Activated T-cell treated with anti-CD3 and anti-CD28 coated beads, Interleukin-2, amount 50 U/mL, for 4 hours (primary cell): Measurements from ENCODE around the gene NTF4. TPM values are rescaled to one million over a fixed set of nuclear protein-coding genes. Genes with fewer than 3 reads are reported as not detected.

Source experiments
- ATAC-seq, 2 donors: fragments of 200-7000 bp; cut with Tn5 transposase; one replicate each; pipeline ENCODE4 v1.10.0; 2021
- DNase-seq: peaks from one replicate; pipeline ENCODE4 v3.0.0-alpha.2; 2020
- H3K27me3 Mint-ChIP-seq: one replicate; pipeline ENCODE4 v1.8.0; 2021; ENCODE audit warnings: low read depth, mixed read lengths
- H3K36me3 Mint-ChIP-seq: one replicate; pipeline ENCODE4 v1.8.0; 2022; ENCODE audit warnings: mixed read lengths; ENCODE audit not compliant: insufficient read depth
- H3K4me1 Mint-ChIP-seq: one replicate; pipeline ENCODE4 v1.8.0; 2021; ENCODE audit warnings: low read depth, mixed read lengths
- H3K4me3 Mint-ChIP-seq: one replicate; pipeline ENCODE4 v1.8.0; 2021; ENCODE audit warnings: mild to moderate bottlenecking, moderate library complexity, mixed read lengths
- H3K9me3 Mint-ChIP-seq: one replicate; pipeline ENCODE4 v1.8.0; 2021; ENCODE audit warnings: mixed read lengths
- total RNA-seq, 3 donors: library from RNA; stranded (reverse); gene quantifications; one replicate each; pipeline ENCODE4 v1.2.1, GENCODE V29; 2021

The NTF4 gene
- total RNA-seq, 3 donors from 2014 or later: not detected

GRCh38 chr19:49014870-49015255 is 49.8 kb downstream of the NTF4 start:
- no peak for ATAC-seq
- Mint-ChIP-seq H3K27me3 (peaks cover 3% of the 10 kb centered on the region), H3K4me1 (peaks cover 10% of the 10 kb centered on the region), H3K36me3 (peaks cover 8% of the 10 kb centered on the region), H3K4me3 (no peak overlapping the region), H3K9me3 (no peaks in the 10 kb centered on the region)
- no peak for DNase-seq

- H3K36me3 Mint-ChIP-seq: peaks cover 8% of the 10 kb centered on the region
These were observed 50.3 kb downstream of the NTF4 start for GRCh38 chr19:49014123-49014869.

GRCh38 chr19:49011194-49011593 is 53.4 kb downstream of the NTF4 start:
- Mint-ChIP-seq H3K36me3 (peaks cover 8% of the 10 kb centered on the region), H3K4me1 (no peaks in the 10 kb centered on the region), H3K4me3 (no peak overlapping the region), H3K27me3 (no peaks in the 10 kb centered on the region), H3K9me3 (no peaks in the 10 kb centered on the region)
- no peak for DNase-seq
- ATAC-seq: no peak

More at GRCh38 chr19:49014123-49014869, 50.3 kb downstream of the NTF4 start:
- Mint-ChIP-seq H3K4me1 (peaks cover 9% of the 10 kb centered on the region), H3K27me3 (no peaks in the 10 kb centered on the region), H3K4me3 (no peak overlapping the region), H3K9me3 (no peaks in the 10 kb centered on the region)
- no peak for ATAC-seq
- no peak for DNase-seq

Other genes with a start within 250 kb of the NTF4 start
- gene HSD17B14, start 228.3 kb downstream of the NTF4 start, total RNA-seq: under 1 TPM; 0.37 to 0.65 (median 0.61) TPM
- 1 to 10 TPM; 4.1 to 4.6 (median 4.6) TPM for gene PLEKHA4, start 196.2 kb downstream of the NTF4 start, total RNA-seq
- 100 to 1,000 TPM in 2 of 3 donors, 10 to 100 TPM in 1; 76.0 to 134 (median 110) TPM for gene PPP1R15A, start 192.4 kb downstream of the NTF4 start, total RNA-seq
- gene TULP2, start 166.1 kb downstream of the NTF4 start, total RNA-seq: under 1 TPM in 1 of 3 donors, not detected in 2; 0.69 TPM
- gene NUCB1, start 164.5 kb downstream of the NTF4 start, total RNA-seq: 10 to 100 TPM; 88.5 to 90.0 (median 89.3) TPM
- gene DHDH, start 131.1 kb downstream of the NTF4 start, total RNA-seq: not detected
- 100 to 1,000 TPM; 200 to 250 (median 203) TPM for gene BAX, start 109.9 kb downstream of the NTF4 start, total RNA-seq
- gene FTL, start 99.5 kb downstream of the NTF4 start, total RNA-seq: 1,000 to 10,000 TPM in 2 of 3 donors, 100 to 1,000 TPM in 1; 996 to 1,080 (median 1,001) TPM
- 10 to 100 TPM; 34.5 to 41.1 (median 35.5) TPM for gene GYS1, start 71.5 kb downstream of the NTF4 start, total RNA-seq
- gene RUVBL2, start 70.9 kb downstream of the NTF4 start, total RNA-seq: 100 to 1,000 TPM; 208 to 257 (median 230) TPM
- gene LHB, start 47.7 kb downstream of the NTF4 start, total RNA-seq: not detected
- not detected for gene CGB3, start 40.5 kb downstream of the NTF4 start, total RNA-seq
- not detected for gene CGB2, start 32.9 kb downstream of the NTF4 start, total RNA-seq
- gene CGB1, start 27.9 kb downstream of the NTF4 start, total RNA-seq: not detected
- gene CGB5, start 21.0 kb downstream of the NTF4 start, total RNA-seq: not detected
- not detected for gene CGB8, start 15.7 kb downstream of the NTF4 start, total RNA-seq
- gene CGB7, start 7.1 kb downstream of the NTF4 start, total RNA-seq: not detected
- gene KCNA7, start 7.9 kb upstream of the NTF4 start, total RNA-seq: not detected
- gene SNRNP70, start 20.6 kb upstream of the NTF4 start, total RNA-seq: 100 to 1,000 TPM; 278 to 294 (median 283) TPM
- gene LIN7B, start 49.6 kb upstream of the NTF4 start, total RNA-seq: 1 to 10 TPM; 4.0 to 6.3 (median 4.2) TPM
- gene C19orf73, start 54.3 kb upstream of the NTF4 start, total RNA-seq: 1 to 10 TPM; 1.5 to 2.9 (median 2.6) TPM
- gene PPFIA3, start 54.7 kb upstream of the NTF4 start, total RNA-seq: 1 to 10 TPM; 3.4 to 5.0 (median 4.0) TPM
- gene HRC, start 90.6 kb upstream of the NTF4 start, total RNA-seq: not detected
- gene TRPM4, start 93.0 kb upstream of the NTF4 start, total RNA-seq: under 1 TPM; 0.37 to 0.43 (median 0.38) TPM